Measurements from ENCODE around the gene VILL.

VILL gene

GRCh38 chr3:37991823-37992222 is 1.2 kb downstream of the VILL start:
- TF ChIP-seq FOXM1 (IDR thresholded peaks at IDR 0.05; ENCODE audit: borderline replicate concordance, low read depth) (no peak), RAD21 (IDR thresholded peaks at IDR 0.05; ENCODE audit: low read depth) (no peak), REST (IDR thresholded peaks at IDR 0.05; ENCODE audit: low read depth) (no peak), EP300 (IDR thresholded peaks at IDR 0.05; ENCODE audit: borderline replicate concordance) (no peak), EGR1 (IDR thresholded peaks at IDR 0.05) (no peak), ZBTB7A (IDR thresholded peaks at IDR 0.05; ENCODE audit: low read depth) (no peak), NFIC (IDR thresholded peaks at IDR 0.05) (no peak), TEAD4 (IDR thresholded peaks at IDR 0.05) (no peak), CEBPB (IDR thresholded peaks at IDR 0.05) (no peak), MAX (IDR thresholded peaks at IDR 0.05) (no peak), YY1 (IDR thresholded peaks at IDR 0.05; ENCODE audit: low read depth) (no peak), CREB1 (IDR thresholded peaks at IDR 0.05; ENCODE audit: low read depth) (no peak), TCF12 (IDR thresholded peaks at IDR 0.05; ENCODE audit: low read depth) (no peak), USF1 (IDR thresholded peaks at IDR 0.05) (no peak), TAF1 (IDR thresholded peaks at IDR 0.05; ENCODE audit: low read depth) (no peak)

GRCh38 chr3:37992271-37993066 is 1.9 kb downstream of the VILL start:
- TF ChIP-seq NFIC (IDR thresholded peaks at IDR 0.05) (no peak), TAF1 (IDR thresholded peaks at IDR 0.05; ENCODE audit: low read depth) (no peak), EGR1 (IDR thresholded peaks at IDR 0.05) (no peak), RAD21 (IDR thresholded peaks at IDR 0.05; ENCODE audit: low read depth) (no peak), TCF12 (IDR thresholded peaks at IDR 0.05; ENCODE audit: low read depth) (no peak), EP300 (IDR thresholded peaks at IDR 0.05; ENCODE audit: borderline replicate concordance) (no peak), REST (IDR thresholded peaks at IDR 0.05; ENCODE audit: low read depth) (no peak), TEAD4 (IDR thresholded peaks at IDR 0.05) (no peak), CREB1 (IDR thresholded peaks at IDR 0.05; ENCODE audit: low read depth) (no peak), MAX (IDR thresholded peaks at IDR 0.05) (no peak), USF1 (IDR thresholded peaks at IDR 0.05) (no peak)

GRCh38 chr3:37993067-37993455 is 2.5 kb downstream of the VILL start:
- TF ChIP-seq CEBPB (IDR thresholded peaks at IDR 0.05): no peak
- no peak for TF ChIP-seq EP300 (IDR thresholded peaks at IDR 0.05; ENCODE audit: borderline replicate concordance)
- TF ChIP-seq RAD21 (IDR thresholded peaks at IDR 0.05; ENCODE audit: low read depth): no peak
- TF ChIP-seq TCF12 (IDR thresholded peaks at IDR 0.05; ENCODE audit: low read depth): no peak
- TF ChIP-seq MAX (IDR thresholded peaks at IDR 0.05): no peak
- TF ChIP-seq TEAD4 (IDR thresholded peaks at IDR 0.05): no peak
- TF ChIP-seq ZBTB7A (IDR thresholded peaks at IDR 0.05; ENCODE audit: low read depth): no peak
- no peak for TF ChIP-seq NFIC (IDR thresholded peaks at IDR 0.05)
- TF ChIP-seq CREB1 (IDR thresholded peaks at IDR 0.05; ENCODE audit: low read depth): no peak
- no peak for TF ChIP-seq REST (IDR thresholded peaks at IDR 0.05; ENCODE audit: low read depth)
- TF ChIP-seq EGR1 (IDR thresholded peaks at IDR 0.05): no peak

GRCh38 chr3:37993460-37993819 is 2.9 kb downstream of the VILL start:
- no peak for TF ChIP-seq TAF1 (IDR thresholded peaks at IDR 0.05; ENCODE audit: low read depth)
